ENCODE measurements around the gene EFCAB8.
"Not testable (repeated sequence)": the region's sequence is repeated elsewhere in the genome, so short reads cannot be mapped to it uniquely, and the experiment has no call there.

Gene EFCAB8

GRCh38 chr20:32849577-32849976, 9.1 kb upstream of the EFCAB8 start:
- no peak overlapping the region for H2AFZ ChIP-seq (ENCODE audit: low read depth, low read length)
- H3K36me3 ChIP-seq (ENCODE audit: insufficient read depth, low read length), result peaks cover 66% of the 10 kb centered on the region

GRCh38 chr20:32855387-32855786, 3.3 kb upstream of the EFCAB8 start:
- H3K36me3 ChIP-seq (ENCODE audit: insufficient read depth, low read length), result peaks cover 23% of the 10 kb centered on the region
- no peaks in the 10 kb centered on the region for H3K27me3 ChIP-seq (ENCODE audit: insufficient read depth, low read length)
- no peaks in the 10 kb centered on the region for H3K4me1 ChIP-seq (ENCODE audit: insufficient read depth, low read length)
- H3K4me3 ChIP-seq (ENCODE audit: low read length), result no peak overlapping the region
- H2AFZ ChIP-seq (ENCODE audit: low read depth, low read length), result no peak overlapping the region
- H3K9me3 ChIP-seq (ENCODE audit: low read length), result no peaks in the 10 kb centered on the region

More at GRCh38 chr20:32849577-32849976, 9.1 kb upstream of the EFCAB8 start:
- no peaks in the 10 kb centered on the region for H3K27me3 ChIP-seq (ENCODE audit: insufficient read depth, low read length)
- H3K4me1 ChIP-seq (ENCODE audit: insufficient read depth, low read length), result no peaks in the 10 kb centered on the region
- H3K9me3 ChIP-seq (ENCODE audit: low read length), result no peaks in the 10 kb centered on the region
- H3K4me3 ChIP-seq (ENCODE audit: low read length), result no peak overlapping the region

- Histone ChIP-seq H3K4me1 (ENCODE audit: insufficient read depth, low read length) (no peaks in the 10 kb centered on the region), H3K9me3 (ENCODE audit: low read length) (no peaks in the 10 kb centered on the region), H3K27me3 (ENCODE audit: insufficient read depth, low read length) (no peaks in the 10 kb centered on the region), H2AFZ (ENCODE audit: low read depth, low read length) (no peak overlapping the region), H3K4me3 (ENCODE audit: low read length) (no peak overlapping the region), H3K36me3 (ENCODE audit: insufficient read depth, low read length) (peaks cover 9% of the 10 kb centered on the region)
These were observed 534 bp upstream of the EFCAB8 start for GRCh38 chr20:32858189-32858588.

- peaks cover 4% of the 10 kb centered on the region for H3K36me3 ChIP-seq (ENCODE audit: insufficient read depth, low read length)
- no peaks in the 10 kb centered on the region for H3K9me3 ChIP-seq (ENCODE audit: low read length)
- H3K27me3 ChIP-seq (ENCODE audit: insufficient read depth, low read length), result no peaks in the 10 kb centered on the region
- no peak overlapping the region for H2AFZ ChIP-seq (ENCODE audit: low read depth, low read length)
- H3K4me1 ChIP-seq (ENCODE audit: insufficient read depth, low read length), result no peaks in the 10 kb centered on the region
- no peak overlapping the region for H3K4me3 ChIP-seq (ENCODE audit: low read length)
These were observed 2.7 kb downstream of the EFCAB8 start for GRCh38 chr20:32861446-32861845.

GRCh38 chr20:32869562-32869961, 10.8 kb downstream of the EFCAB8 start:
- Histone ChIP-seq H3K9me3 (ENCODE audit: low read length) (no peaks in the 10 kb centered on the region), H3K4me3 (ENCODE audit: low read length) (no peak overlapping the region), H2AFZ (ENCODE audit: low read depth, low read length) (no peak overlapping the region), H3K4me1 (ENCODE audit: insufficient read depth, low read length) (no peaks in the 10 kb centered on the region), H3K36me3 (ENCODE audit: insufficient read depth, low read length) (no peaks in the 10 kb centered on the region), H3K27me3 (ENCODE audit: insufficient read depth, low read length) (no peaks in the 10 kb centered on the region)

GRCh38 chr20:32870526-32870925, 11.8 kb downstream of the EFCAB8 start:
- not testable (repeated sequence) for H3K36me3 ChIP-seq (ENCODE audit: insufficient read depth, low read length); H3K4me1 ChIP-seq (ENCODE audit: insufficient read depth, low read length); H3K4me3 ChIP-seq (ENCODE audit: low read length); H3K9me3 ChIP-seq (ENCODE audit: low read length); H3K27me3 ChIP-seq (ENCODE audit: insufficient read depth, low read length); H2AFZ ChIP-seq (ENCODE audit: low read depth, low read length)

GRCh38 chr20:32870985-32871384, 12.3 kb downstream of the EFCAB8 start:
- Histone ChIP-seq H2AFZ (ENCODE audit: low read depth, low read length) (no peak overlapping the region), H3K27me3 (ENCODE audit: insufficient read depth, low read length) (no peaks in the 10 kb centered on the region), H3K4me1 (ENCODE audit: insufficient read depth, low read length) (no peaks in the 10 kb centered on the region), H3K4me3 (ENCODE audit: low read length) (no peak overlapping the region), H3K36me3 (ENCODE audit: insufficient read depth, low read length) (no peaks in the 10 kb centered on the region), H3K9me3 (ENCODE audit: low read length) (no peaks in the 10 kb centered on the region)

GRCh38 chr20:32871627-32872160, 13.0 kb downstream of the EFCAB8 start:
- no peaks in the 10 kb centered on the region for H3K36me3 ChIP-seq (ENCODE audit: insufficient read depth, low read length)
- no peak overlapping the region for H2AFZ ChIP-seq (ENCODE audit: low read depth, low read length)
- H3K4me1 ChIP-seq (ENCODE audit: insufficient read depth, low read length), result no peaks in the 10 kb centered on the region
- H3K27me3 ChIP-seq (ENCODE audit: insufficient read depth, low read length), result no peaks in the 10 kb centered on the region
- H3K9me3 ChIP-seq (ENCODE audit: low read length), result no peaks in the 10 kb centered on the region
- H3K4me3 ChIP-seq (ENCODE audit: low read length), result no peak overlapping the region

- Histone ChIP-seq H3K9me3 (ENCODE audit: low read length) (no peaks in the 10 kb centered on the region), H3K4me1 (ENCODE audit: insufficient read depth, low read length) (no peaks in the 10 kb centered on the region), H3K36me3 (ENCODE audit: insufficient read depth, low read length) (no peaks in the 10 kb centered on the region), H3K27me3 (ENCODE audit: insufficient read depth, low read length) (no peaks in the 10 kb centered on the region), H2AFZ (ENCODE audit: low read depth, low read length) (no peak overlapping the region), H3K4me3 (ENCODE audit: low read length) (no peak overlapping the region)
These were observed 13.5 kb downstream of the EFCAB8 start for GRCh38 chr20:32872266-32872665.

- Histone ChIP-seq H2AFZ (ENCODE audit: low read depth, low read length) (no peak overlapping the region), H3K27me3 (ENCODE audit: insufficient read depth, low read length) (no peaks in the 10 kb centered on the region), H3K4me3 (ENCODE audit: low read length) (no peak overlapping the region), H3K4me1 (ENCODE audit: insufficient read depth, low read length) (no peaks in the 10 kb centered on the region), H3K9me3 (ENCODE audit: low read length) (no peaks in the 10 kb centered on the region), H3K36me3 (ENCODE audit: insufficient read depth, low read length) (no peaks in the 10 kb centered on the region)
These were observed 16.9 kb downstream of the EFCAB8 start for GRCh38 chr20:32875673-32876072.

- no peaks in the 10 kb centered on the region for H3K4me1 ChIP-seq (ENCODE audit: insufficient read depth, low read length)
- H3K36me3 ChIP-seq (ENCODE audit: insufficient read depth, low read length), result no peaks in the 10 kb centered on the region
- H3K9me3 ChIP-seq (ENCODE audit: low read length), result no peaks in the 10 kb centered on the region
- no peak overlapping the region for H2AFZ ChIP-seq (ENCODE audit: low read depth, low read length)
- H3K4me3 ChIP-seq (ENCODE audit: low read length), result no peak overlapping the region
- no peaks in the 10 kb centered on the region for H3K27me3 ChIP-seq (ENCODE audit: insufficient read depth, low read length)
These were observed 18.8 kb downstream of the EFCAB8 start for GRCh38 chr20:32877507-32877906.

- Histone ChIP-seq H2AFZ (ENCODE audit: low read depth, low read length) (no peak overlapping the region), H3K4me1 (ENCODE audit: insufficient read depth, low read length) (no peaks in the 10 kb centered on the region), H3K36me3 (ENCODE audit: insufficient read depth, low read length) (no peaks in the 10 kb centered on the region), H3K4me3 (ENCODE audit: low read length) (no peak overlapping the region), H3K9me3 (ENCODE audit: low read length) (no peaks in the 10 kb centered on the region), H3K27me3 (ENCODE audit: insufficient read depth, low read length) (no peaks in the 10 kb centered on the region)
These were observed 20.1 kb downstream of the EFCAB8 start for GRCh38 chr20:32878820-32879219.

- no peaks in the 10 kb centered on the region for H3K27me3 ChIP-seq (ENCODE audit: insufficient read depth, low read length)
These were observed 20.8 kb downstream of the EFCAB8 start for GRCh38 chr20:32879538-32879937.

GRCh38 chr20:32880635-32881034, 21.9 kb downstream of the EFCAB8 start:
- Histone ChIP-seq H3K9me3 (ENCODE audit: low read length) (no peaks in the 10 kb centered on the region), H3K36me3 (ENCODE audit: insufficient read depth, low read length) (no peaks in the 10 kb centered on the region), H3K4me3 (ENCODE audit: low read length) (no peak overlapping the region), H3K27me3 (ENCODE audit: insufficient read depth, low read length) (no peaks in the 10 kb centered on the region), H3K4me1 (ENCODE audit: insufficient read depth, low read length) (no peaks in the 10 kb centered on the region), H2AFZ (ENCODE audit: low read depth, low read length) (no peak overlapping the region)

More at GRCh38 chr20:32879538-32879937, 20.8 kb downstream of the EFCAB8 start:
- Histone ChIP-seq H3K4me1 (ENCODE audit: insufficient read depth, low read length) (no peaks in the 10 kb centered on the region), H2AFZ (ENCODE audit: low read depth, low read length) (no peak overlapping the region), H3K36me3 (ENCODE audit: insufficient read depth, low read length) (no peaks in the 10 kb centered on the region), H3K9me3 (ENCODE audit: low read length) (no peaks in the 10 kb centered on the region), H3K4me3 (ENCODE audit: low read length) (no peak overlapping the region)

All from neuron (in vitro differentiated cells).